PC-3 (cell line): ENCODE results near the gene EBF4.

Experiments
- CTCF ChIP-seq: fragments of 300-600 bp; sonication (generic); conservative IDR thresholded peaks from 2 replicates; pipeline ENCODE4 v1.5.1; 2017; ENCODE audit warnings: antibody characterized with exemption, low read depth, mild to moderate bottlenecking, low read length
- EZH2 ChIP-seq: fragments of 300-600 bp; sonication (generic); IDR thresholded peaks from one replicate; pipeline ENCODE4 v1.6.1; 2017; ENCODE audit warnings: antibody characterized with exemption, mild to moderate bottlenecking, low read length; ENCODE audit not compliant: unreplicated experiment

GRCh38 chr20:2757969-2758368, 65.4 kb downstream of the EBF4 start:
- TF ChIP-seq CTCF (no peak), EZH2 (no peak)
